ENCODE data around the gene PHYKPL.
A peak's percentile ranks its signal among the peaks of the same experiment; 100 is the strongest.
"Not testable (repeated sequence)": the region's sequence is repeated elsewhere in the genome, so short reads cannot be mapped to it uniquely, and the experiment has no call there.

Gene PHYKPL

GRCh38 chr5:178238711-178239592, 6.3 kb upstream of the PHYKPL start:
- peak; percentile 50 for DNase-seq

GRCh38 chr5:178238313-178238635, 5.7 kb upstream of the PHYKPL start:
- no peak for DNase-seq

- no peak for DNase-seq
Measured at GRCh38 chr5:178237431-178238312, 5.1 kb upstream of the PHYKPL start.

GRCh38 chr5:178236679-178237078, 4.1 kb upstream of the PHYKPL start:
- DNase-seq, result no peak

GRCh38 chr5:178236126-178236525, 3.5 kb upstream of the PHYKPL start:
- DNase-seq, result no peak

- DNase-seq, result no peak
Measured at GRCh38 chr5:178235588-178235974, 3.0 kb upstream of the PHYKPL start.

- DNase-seq, result peak; percentile 44
Measured at GRCh38 chr5:178234750-178235587, 2.4 kb upstream of the PHYKPL start.

GRCh38 chr5:178234121-178234749, 1.6 kb upstream of the PHYKPL start:
- no peak for DNase-seq

- DNase-seq, result no peak
Measured at GRCh38 chr5:178232920-178233429, 373 bp upstream of the PHYKPL start.

- DNase-seq, result no peak
Measured at GRCh38 chr5:178231539-178232123, 971 bp downstream of the PHYKPL start.

GRCh38 chr5:178230879-178231538, 1.6 kb downstream of the PHYKPL start:
- DNase-seq, result no peak

- DNase-seq, result no peak
Measured at GRCh38 chr5:178229861-178230260, 2.7 kb downstream of the PHYKPL start.

- DNase-seq, result not testable (repeated sequence)
Measured at GRCh38 chr5:178229111-178229510, 3.5 kb downstream of the PHYKPL start.

- DNase-seq, result no peak
Measured at GRCh38 chr5:178228609-178229008, 4.0 kb downstream of the PHYKPL start.

- no peak for DNase-seq
Measured at GRCh38 chr5:178227929-178228328, 4.7 kb downstream of the PHYKPL start.

- no peak for DNase-seq
Measured at GRCh38 chr5:178227138-178227659, 5.4 kb downstream of the PHYKPL start.

- no peak for DNase-seq
Measured at GRCh38 chr5:178225174-178225573, 7.4 kb downstream of the PHYKPL start.

- no peak for DNase-seq
Measured at GRCh38 chr5:178224403-178224802, 8.2 kb downstream of the PHYKPL start.

GRCh38 chr5:178223828-178224335, 8.7 kb downstream of the PHYKPL start:
- no peak for DNase-seq

- DNase-seq, result no peak
Measured at GRCh38 chr5:178223196-178223773, 9.3 kb downstream of the PHYKPL start.

Data from CD4-positive, alpha-beta T cell treated with Interleukin-15 for 1 hour (primary cell).